GM23338 (cell line): ENCODE measurements around the gene NAALADL2. TPM values are rescaled to one million over a fixed set of nuclear protein-coding genes. Genes with fewer than 3 reads are reported as not detected.

ENCODE experiments used
- ATAC-seq: fragments of 200-7000 bp; cut with Tn5 transposase; 3 replicates; pipeline ENCODE4 v1.9.1; 2020
- DNase-seq: peaks from one replicate; pipeline ENCODE4 v3.0.0-alpha.2; 2015; ENCODE audit warnings: low spot score
- H2AFZ ChIP-seq: fragments of 200-600 bp; sonication (generic); 2 replicates; pipeline ENCODE4 v1.8.0; 2016; ENCODE audit warnings: antibody characterized with exemption, mild to moderate bottlenecking, moderate library complexity
- H3F3A ChIP-seq: fragments of 200-600 bp; sonication (generic); replicated peaks from 2 replicates; pipeline ENCODE4 v1.8.0; 2017; ENCODE audit warnings: antibody characterized with exemption, mixed run types, low read depth
- H3K27ac ChIP-seq: fragments of 200-600 bp; sonication (generic); 2 replicates; pipeline ENCODE4 v1.6.1; 2016; ENCODE audit warnings: low read depth
- H3K27me3 ChIP-seq: fragments of 200-600 bp; sonication (generic); 2 replicates; pipeline ENCODE4 v1.8.0; 2016; ENCODE audit warnings: mild to moderate bottlenecking, mixed run types, moderate library complexity; ENCODE audit not compliant: insufficient read depth
- H3K36me3 ChIP-seq: fragments of 200-600 bp; sonication (generic); 2 replicates; pipeline ENCODE4 v1.8.0; 2016; ENCODE audit warnings: mild to moderate bottlenecking; ENCODE audit not compliant: insufficient read depth
- H3K4me1 ChIP-seq: fragments of 200-600 bp; sonication (generic); 2 replicates; pipeline ENCODE4 v1.8.0; 2016; ENCODE audit warnings: mild to moderate bottlenecking, moderate library complexity; ENCODE audit not compliant: insufficient read depth
- H3K4me2 ChIP-seq: fragments of 200-600 bp; sonication (generic); 2 replicates; pipeline ENCODE4 v1.7.1; 2017; ENCODE audit warnings: mixed run types
- H3K4me3 ChIP-seq: fragments of 200-600 bp; sonication (generic); 2 replicates; pipeline ENCODE4 v1.6.1; 2016; ENCODE audit warnings: mixed run types
- H3K79me2 ChIP-seq: fragments of 200-600 bp; sonication (generic); replicated peaks from 2 replicates; pipeline ENCODE4 v1.8.0; 2017; ENCODE audit warnings: mild to moderate bottlenecking; ENCODE audit not compliant: insufficient read depth
- H3K9me2 ChIP-seq: fragments of 200-600 bp; sonication (generic); 2 replicates; pipeline ENCODE4 v1.8.0; 2017; ENCODE audit not compliant: insufficient read depth
- H4K20me1 ChIP-seq: fragments of 200-600 bp; sonication (generic); replicated peaks from 2 replicates; pipeline ENCODE4 v1.8.0; 2017; ENCODE audit warnings: mild to moderate bottlenecking; ENCODE audit not compliant: insufficient read depth
- H3K27ac Mint-ChIP-seq: 2 replicates; pipeline ENCODE4 v1.8.0; 2020; ENCODE audit warnings: inconsistent platforms, mild to moderate bottlenecking, moderate library complexity, mixed read lengths
- H3K27me3 Mint-ChIP-seq: 3 replicates; pipeline ENCODE4 v1.8.0; 2022; ENCODE audit warnings: low read depth, mild to moderate bottlenecking, moderate library complexity, mixed read lengths, inconsistent platforms; ENCODE audit not compliant: insufficient read depth, poor library complexity
- H3K36me3 Mint-ChIP-seq: 3 replicates; pipeline ENCODE4 v1.8.0; 2021; ENCODE audit warnings: low read depth, mild to moderate bottlenecking, inconsistent platforms, moderate library complexity, mixed read lengths
- H3K4me1 Mint-ChIP-seq: 3 replicates; pipeline ENCODE4 v1.8.0; 2020; ENCODE audit warnings: mild to moderate bottlenecking, inconsistent platforms, mixed read lengths
- H3K4me3 Mint-ChIP-seq: 3 replicates; pipeline ENCODE4 v1.8.0; 2021; ENCODE audit warnings: moderate library complexity, mild to moderate bottlenecking, inconsistent platforms, mixed read lengths
- H3K9me3 Mint-ChIP-seq: 3 replicates; pipeline ENCODE4 v1.8.0; 2020; ENCODE audit warnings: moderate library complexity, mild to moderate bottlenecking, inconsistent platforms, mixed read lengths
- CREB1 ChIP-seq: fragments of 250-450 bp; sonication (Bioruptor Pico); IDR thresholded peaks from 2 replicates; pipeline ENCODE4 v1.5.0; 2020; ENCODE audit warnings: low read depth, mild to moderate bottlenecking, moderate library complexity
- EZH2 ChIP-seq: fragments of 200-600 bp; sonication (generic); IDR thresholded peaks from one replicate; pipeline ENCODE4 v1.8.0; 2017; ENCODE audit warnings: antibody characterized with exemption, mild to moderate bottlenecking, low read depth; ENCODE audit not compliant: unreplicated experiment
- EZH2phosphoT487 ChIP-seq: fragments of 200-600 bp; sonication (generic); IDR thresholded peaks from one replicate; pipeline ENCODE4 v1.8.1; 2018; ENCODE audit warnings: antibody characterized with exemption; ENCODE audit not compliant: unreplicated experiment
- JUNB ChIP-seq: IDR thresholded peaks from one replicate; pipeline ENCODE4 v1.6.1; 2016; ENCODE audit warnings: antibody characterized with exemption; ENCODE audit not compliant: unreplicated experiment
- POLR2AphosphoS5 ChIP-seq: IDR thresholded peaks from 2 replicates; pipeline ENCODE4 v1.6.1; 2016; ENCODE audit warnings: antibody characterized with exemption, low read depth
- STAT1 ChIP-seq: IDR thresholded peaks from one replicate; pipeline ENCODE4 v1.6.1; 2016; ENCODE audit warnings: antibody characterized with exemption; ENCODE audit not compliant: unreplicated experiment
- ZNF114 ChIP-seq: fragments of 250-450 bp; sonication (Bioruptor Pico); IDR thresholded peaks from 2 replicates; pipeline ENCODE4 v1.5.0; 2020; ENCODE audit warnings: mild to moderate bottlenecking, moderate library complexity
- ZNF331 ChIP-seq: fragments of 250-450 bp; sonication (Bioruptor Pico); IDR thresholded peaks from 2 replicates; pipeline ENCODE4 v1.5.0; 2020; ENCODE audit warnings: low read depth, mild to moderate bottlenecking, moderate library complexity
- polyA plus RNA-seq: library from polyadenylated mRNA; unstranded; fragments of >200 nt; fragmentation: Nextera tagmentation; extraction: Ambion mirVana; gene quantifications from 2 replicates; pipeline ENCODE4 v1.2.1, GENCODE V29; 2016
- total RNA-seq: library from RNA; depleted of rRNA; stranded (reverse); fragments of >200 nt; shearing (Covaris generic); gene quantifications from 2 replicates; pipeline ENCODE4 v1.2.3, GENCODE V29; 2014
- TF ChIP-seq, protein P1 (sequence below): IDR thresholded peaks from 2 replicates; pipeline ENCODE4 v1.6.1; 2016; ENCODE audit warnings: antibody characterized with exemption
- TF ChIP-seq, protein P2 (sequence below): IDR thresholded peaks from one replicate; pipeline ENCODE4 v1.6.1; 2018; ENCODE audit warnings: antibody characterized with exemption; ENCODE audit not compliant: unreplicated experiment
- TF ChIP-seq, protein P3 (sequence below), 2 experiments: fragments of 200-600 bp in 1 of 2; sonication (generic) in 1 of 2; conservative IDR thresholded peaks; 2 replicates each; pipeline versions ENCODE4 v1.5.1 to v1.6.1; 2016 to 2017; ENCODE audit warnings: antibody characterized with exemption in 2 of 2, low read depth in 2 of 2, mild to moderate bottlenecking in 2 of 2, moderate library complexity in 1 of 2

Gene NAALADL2
- total and polyA plus RNA-seq, 2 experiments from 2014 or later: 1.6 to 2.6 TPM

DNA sequence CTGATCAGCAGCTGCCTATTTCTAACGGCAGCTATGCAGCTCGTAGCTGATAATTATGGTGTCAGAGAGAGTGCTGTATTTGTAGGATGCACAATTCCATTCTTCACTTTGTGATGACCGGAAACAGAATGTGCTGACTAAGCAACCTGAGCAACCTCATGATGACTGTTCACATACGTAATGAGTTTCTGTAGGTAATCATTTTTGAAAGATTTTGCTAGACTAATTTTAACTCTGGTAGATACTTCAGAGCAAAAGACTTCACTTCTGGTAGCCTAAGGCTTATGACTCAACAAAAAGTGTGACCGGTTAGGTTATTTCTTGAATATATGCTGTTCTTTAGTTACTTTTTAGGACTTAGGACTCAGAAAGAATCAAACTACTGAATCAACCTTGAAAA, 567.7 kb downstream of the NAALADL2 start (continued):
- TF ChIP-seq, protein P1, sequence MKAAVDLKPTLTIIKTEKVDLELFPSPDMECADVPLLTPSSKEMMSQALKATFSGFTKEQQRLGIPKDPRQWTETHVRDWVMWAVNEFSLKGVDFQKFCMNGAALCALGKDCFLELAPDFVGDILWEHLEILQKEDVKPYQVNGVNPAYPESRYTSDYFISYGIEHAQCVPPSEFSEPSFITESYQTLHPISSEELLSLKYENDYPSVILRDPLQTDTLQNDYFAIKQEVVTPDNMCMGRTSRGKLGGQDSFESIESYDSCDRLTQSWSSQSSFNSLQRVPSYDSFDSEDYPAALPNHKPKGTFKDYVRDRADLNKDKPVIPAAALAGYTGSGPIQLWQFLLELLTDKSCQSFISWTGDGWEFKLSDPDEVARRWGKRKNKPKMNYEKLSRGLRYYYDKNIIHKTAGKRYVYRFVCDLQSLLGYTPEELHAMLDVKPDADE: no peak
- TF ChIP-seq, protein P2, sequence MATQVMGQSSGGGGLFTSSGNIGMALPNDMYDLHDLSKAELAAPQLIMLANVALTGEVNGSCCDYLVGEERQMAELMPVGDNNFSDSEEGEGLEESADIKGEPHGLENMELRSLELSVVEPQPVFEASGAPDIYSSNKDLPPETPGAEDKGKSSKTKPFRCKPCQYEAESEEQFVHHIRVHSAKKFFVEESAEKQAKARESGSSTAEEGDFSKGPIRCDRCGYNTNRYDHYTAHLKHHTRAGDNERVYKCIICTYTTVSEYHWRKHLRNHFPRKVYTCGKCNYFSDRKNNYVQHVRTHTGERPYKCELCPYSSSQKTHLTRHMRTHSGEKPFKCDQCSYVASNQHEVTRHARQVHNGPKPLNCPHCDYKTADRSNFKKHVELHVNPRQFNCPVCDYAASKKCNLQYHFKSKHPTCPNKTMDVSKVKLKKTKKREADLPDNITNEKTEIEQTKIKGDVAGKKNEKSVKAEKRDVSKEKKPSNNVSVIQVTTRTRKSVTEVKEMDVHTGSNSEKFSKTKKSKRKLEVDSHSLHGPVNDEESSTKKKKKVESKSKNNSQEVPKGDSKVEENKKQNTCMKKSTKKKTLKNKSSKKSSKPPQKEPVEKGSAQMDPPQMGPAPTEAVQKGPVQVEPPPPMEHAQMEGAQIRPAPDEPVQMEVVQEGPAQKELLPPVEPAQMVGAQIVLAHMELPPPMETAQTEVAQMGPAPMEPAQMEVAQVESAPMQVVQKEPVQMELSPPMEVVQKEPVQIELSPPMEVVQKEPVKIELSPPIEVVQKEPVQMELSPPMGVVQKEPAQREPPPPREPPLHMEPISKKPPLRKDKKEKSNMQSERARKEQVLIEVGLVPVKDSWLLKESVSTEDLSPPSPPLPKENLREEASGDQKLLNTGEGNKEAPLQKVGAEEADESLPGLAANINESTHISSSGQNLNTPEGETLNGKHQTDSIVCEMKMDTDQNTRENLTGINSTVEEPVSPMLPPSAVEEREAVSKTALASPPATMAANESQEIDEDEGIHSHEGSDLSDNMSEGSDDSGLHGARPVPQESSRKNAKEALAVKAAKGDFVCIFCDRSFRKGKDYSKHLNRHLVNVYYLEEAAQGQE: no peak
- TF ChIP-seq JUNB (no peak), POLR2AphosphoS5 (no peak), EZH2 (no peak)
- TF ChIP-seq, protein P3, sequence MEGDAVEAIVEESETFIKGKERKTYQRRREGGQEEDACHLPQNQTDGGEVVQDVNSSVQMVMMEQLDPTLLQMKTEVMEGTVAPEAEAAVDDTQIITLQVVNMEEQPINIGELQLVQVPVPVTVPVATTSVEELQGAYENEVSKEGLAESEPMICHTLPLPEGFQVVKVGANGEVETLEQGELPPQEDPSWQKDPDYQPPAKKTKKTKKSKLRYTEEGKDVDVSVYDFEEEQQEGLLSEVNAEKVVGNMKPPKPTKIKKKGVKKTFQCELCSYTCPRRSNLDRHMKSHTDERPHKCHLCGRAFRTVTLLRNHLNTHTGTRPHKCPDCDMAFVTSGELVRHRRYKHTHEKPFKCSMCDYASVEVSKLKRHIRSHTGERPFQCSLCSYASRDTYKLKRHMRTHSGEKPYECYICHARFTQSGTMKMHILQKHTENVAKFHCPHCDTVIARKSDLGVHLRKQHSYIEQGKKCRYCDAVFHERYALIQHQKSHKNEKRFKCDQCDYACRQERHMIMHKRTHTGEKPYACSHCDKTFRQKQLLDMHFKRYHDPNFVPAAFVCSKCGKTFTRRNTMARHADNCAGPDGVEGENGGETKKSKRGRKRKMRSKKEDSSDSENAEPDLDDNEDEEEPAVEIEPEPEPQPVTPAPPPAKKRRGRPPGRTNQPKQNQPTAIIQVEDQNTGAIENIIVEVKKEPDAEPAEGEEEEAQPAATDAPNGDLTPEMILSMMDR (conservative IDR thresholded peaks at IDR 0.05; ENCODE audit: low read depth in 2 of 2): no peak

DNA sequence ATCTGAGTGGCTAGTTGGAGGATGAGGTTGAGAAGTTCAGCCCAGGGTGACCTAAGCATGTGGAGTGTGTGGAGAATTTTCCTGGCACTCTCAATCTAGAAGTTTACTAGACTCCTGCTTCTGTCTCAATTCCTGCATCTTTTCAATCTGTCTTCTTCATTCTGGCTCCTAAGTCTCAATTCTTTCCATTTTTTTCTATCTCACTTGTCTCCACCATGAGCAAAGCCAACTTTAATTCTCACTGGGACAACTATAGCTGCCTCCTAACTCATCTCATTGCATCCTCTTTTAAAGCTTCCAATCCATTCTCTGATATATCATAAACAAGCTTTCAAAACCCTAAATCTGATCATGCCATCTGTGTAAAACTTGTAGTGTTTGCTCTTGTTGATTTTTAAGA, 569.3 kb downstream of the NAALADL2 start:
- Histone ChIP-seq H3K27me3 (no peaks in the 10 kb centered on the region), H2AFZ (peak overlapping the region; percentile 40; the same call in 1 of the 2 replicates), H3K9me2 (no peaks in the 10 kb centered on the region), H3K36me3 (no peaks in the 10 kb centered on the region), H3K4me2 (no peak overlapping the region), H3K4me1 (no peaks in the 10 kb centered on the region), H4K20me1 (no peaks in the 10 kb centered on the region), H3K4me3 (no peak overlapping the region), H3K27ac (no peak overlapping the region), H3K79me2 (no peaks in the 10 kb centered on the region), H3F3A (no peaks in the 10 kb centered on the region)
- DNase-seq (no peak), ATAC-seq (no peak)
- no peaks in the 10 kb centered on the region for H3K36me3 Mint-ChIP-seq
- no peak overlapping the region; the same call in 1 of the 2 replicates for H3K27ac Mint-ChIP-seq
- H3K27me3 Mint-ChIP-seq: no peaks in the 10 kb centered on the region
- no peaks in the 10 kb centered on the region for H3K9me3 Mint-ChIP-seq
- no peaks in the 10 kb centered on the region for H3K4me1 Mint-ChIP-seq
- no peak overlapping the region for H3K4me3 Mint-ChIP-seq
- TF ChIP-seq EZH2: no peak
- no peak for TF ChIP-seq ZNF114 (CRISPR knock-in tag)
- TF ChIP-seq EZH2phosphoT487: no peak
- TF ChIP-seq, protein P3 (conservative IDR thresholded peaks at IDR 0.05; ENCODE audit: low read depth in 2 of 2): no peak
- TF ChIP-seq JUNB: no peak
- no peak for TF ChIP-seq CREB1 (CRISPR knock-in tag)
- no peak for TF ChIP-seq ZNF331 (CRISPR knock-in tag)
- TF ChIP-seq STAT1: no peak
